CD4-positive, alpha-beta T cell (primary cell): ENCODE measurements around the gene YIF1A. TPM values are rescaled to one million over a fixed set of nuclear protein-coding genes. Genes with fewer than 3 reads are reported as not detected.

Experiments
- ATAC-seq: fragments of 200-7000 bp; cut with Tn5 transposase; one replicate; pipeline ENCODE4 v1.10.0; 2022; ENCODE audit warnings: mild to moderate bottlenecking; ENCODE audit not compliant: poor library complexity
- CTCF ChIA-PET: fragments of 350-600 bp; sonication (Branson Sonifier 250); formaldehyde crosslinking; loops from one replicate; lab custom pipeline; 2021; ENCODE audit warnings: antibody characterized with exemption, inconsistent platforms; lab: Charles Lee
- POLR2A ChIA-PET: fragments of 350-600 bp; sonication (Branson Sonifier 250); formaldehyde crosslinking; loops from one replicate; lab custom pipeline; 2021; ENCODE audit warnings: antibody characterized with exemption, inconsistent platforms; lab: Charles Lee
- DNase-seq, 14 experiments: peaks; one replicate each; pipeline ENCODE4 v3.0.0-alpha.2; 2013 to 2020; ENCODE audit warnings: mixed read lengths in 2 of 14
- H3K27ac ChIP-seq, 2 donors: one replicate each; pipeline versions ENCODE4 v1.5.1 to v1.7.0; 2013; ENCODE audit warnings: low read length in 2 of 2, low read depth in 1 of 2, mild to moderate bottlenecking in 1 of 2
- H3K27me3 ChIP-seq, 2 experiments: 1 replicate in 1 of 2; 2 replicates in 1 of 2; pipeline versions ENCODE4 v1.6.1 to v1.7.0; 2013; ENCODE audit warnings: low read length in 2 of 2, control low read depth in 1 of 2, mild to moderate bottlenecking in 1 of 2, moderate library complexity in 1 of 2; ENCODE audit not compliant: insufficient read depth in 2 of 2, control insufficient read depth in 1 of 2
- H3K36me3 ChIP-seq: one replicate; pipeline ENCODE4 v1.6.1; 2013; ENCODE audit warnings: low read length, control low read depth; ENCODE audit not compliant: insufficient read depth
- H3K4me1 ChIP-seq: one replicate; pipeline ENCODE4 v1.6.1; 2013; ENCODE audit warnings: low read length, control low read depth; ENCODE audit not compliant: insufficient read depth
- H3K4me3 ChIP-seq: one replicate; pipeline ENCODE4 v1.5.1; 2013; ENCODE audit warnings: mild to moderate bottlenecking, low read length, moderate library complexity
- H3K9me3 ChIP-seq, 2 experiments: 1 replicate in 1 of 2; 2 replicates in 1 of 2; pipeline versions ENCODE4 v1.6.1 to v1.7.0; 2013; ENCODE audit warnings: low read length in 2 of 2, mild to moderate bottlenecking in 2 of 2, control low read depth in 1 of 2, moderate library complexity in 1 of 2; ENCODE audit not compliant: control insufficient read depth in 1 of 2, insufficient read depth in 1 of 2
- H3K27ac Mint-ChIP-seq: one replicate; pipeline ENCODE4 v1.8.0; 2020; ENCODE audit warnings: mixed read lengths
- H3K27me3 Mint-ChIP-seq: one replicate; pipeline ENCODE4 v1.8.0; 2021; ENCODE audit warnings: mixed read lengths
- H3K36me3 Mint-ChIP-seq: one replicate; pipeline ENCODE4 v1.8.0; 2021; ENCODE audit warnings: low read depth, mixed read lengths
- H3K4me1 Mint-ChIP-seq: one replicate; pipeline ENCODE4 v1.8.0; 2021; ENCODE audit warnings: low read depth, mixed read lengths
- H3K4me3 Mint-ChIP-seq: one replicate; pipeline ENCODE4 v1.8.0; 2020; ENCODE audit warnings: mild to moderate bottlenecking, mixed read lengths
- H3K9me3 Mint-ChIP-seq: one replicate; pipeline ENCODE4 v1.8.0; 2020; ENCODE audit warnings: mixed read lengths
- CTCF ChIP-seq: fragments of 200-600 bp; IDR thresholded peaks from one replicate; pipeline ENCODE4 v1.8.0; 2022; ENCODE audit warnings: antibody characterized with exemption, mild to moderate bottlenecking
- intact Hi-C, 2 experiments: fragments of 100-400 bp; cut with DNase I in 1 of 2; cut with micrococcal nuclease in 1 of 2; formaldehyde crosslinking; loops; one replicate each; pipeline versions ENCODE4 v1.15.1 to v1.9.0; 2023 to 2025; cut with DNase I, micrococcal nuclease
- total RNA-seq, 174 experiments: library from RNA in 2 of 174; stranded (reverse) in 2 of 174; gene quantifications; one replicate each; pipeline ENCODE4 v1.2.3 and lab custom pipeline; 2021 to 2026

Gene YIF1A
- total RNA-seq, 2 experiments from 2014 or later: 17.4 to 21.1 TPM

GRCh38 chr11:66291706-66292542, 3.0 kb upstream of the YIF1A start, which contains the start of gene TMEM151A:
TSS of gene TMEM151A (plus strand) at chr11:66291894. CDS start at chr11:66292014, 120 bp downstream.
- Histone ChIP-seq H3K4me3 (peak within 1 kb of the TSS; percentile 14), H3K9me3 (peaks cover 0 to 9% of the 10 kb centered on the region in 2 experiments), H3K27ac (no peak within 1 kb of the TSS), H3K27me3 (peaks cover 18 to 23% of the 10 kb centered on the region in 2 experiments), H3K4me1 (peaks cover 46% of the 10 kb centered on the region), H3K36me3 (no peaks in the 10 kb centered on the region)
- Mint-ChIP-seq H3K9me3 (no peaks in the 10 kb centered on the region), H3K27me3 (peaks cover 24% of the 10 kb centered on the region), H3K36me3 (no peaks in the 10 kb centered on the region), H3K27ac (peak within 1 kb of the TSS; percentile 79), H3K4me3 (peak within 1 kb of the TSS; percentile 87), H3K4me1 (peaks cover 26% of the 10 kb centered on the region)
- intact Hi-C loops: no loop called here
- ATAC-seq: no peak
- CTCF ChIA-PET: interaction anchor here (1.1 to 2.1 kb wide), 3 partner anchors 9 to 69 kb away, joined by 3 to 6 read pairs (median 6); no protein-coding TSS in a partner anchor
- POLR2A ChIA-PET: interaction anchor here (0.6 to 1.3 kb wide), 3 partner anchors 9 to 139 kb away, joined by 3 to 4 read pairs (median 4); no protein-coding TSS in a partner anchor
- TF ChIP-seq CTCF: no peak
- DNase-seq: peak in 6 of 14 experiments; percentile 28 to 72 (median 46)

GRCh38 chr11:66291303-66291705, 2.4 kb upstream of the YIF1A start:
- no peak overlapping the region for H3K27ac ChIP-seq
- no peaks in the 10 kb centered on the region for H3K36me3 ChIP-seq
- H3K27me3 ChIP-seq: peaks cover 18 to 23% of the 10 kb centered on the region in 2 experiments
- Mint-ChIP-seq H3K27ac (no peak overlapping the region), H3K4me1 (peaks cover 32% of the 10 kb centered on the region), H3K27me3 (peaks cover 23% of the 10 kb centered on the region), H3K36me3 (no peaks in the 10 kb centered on the region), H3K4me3 (peak overlapping the region; percentile 87), H3K9me3 (no peaks in the 10 kb centered on the region)
- intact Hi-C loops: no loop called here
- CTCF ChIA-PET: interaction anchor here (1.1 to 2.1 kb wide), 3 partner anchors 9 to 68 kb away, joined by 3 to 6 read pairs (median 6); no protein-coding TSS in a partner anchor
- peaks cover 46% of the 10 kb centered on the region for H3K4me1 ChIP-seq
- TF ChIP-seq CTCF: no peak
- POLR2A ChIA-PET: interaction anchor here (0.6 to 1.3 kb wide), 3 partner anchors 9 to 140 kb away, joined by 3 to 4 read pairs (median 4); no protein-coding TSS in a partner anchor
- DNase-seq (no peak), ATAC-seq (no peak)
- no peak overlapping the region for H3K4me3 ChIP-seq
- peaks cover 0 to 9% of the 10 kb centered on the region in 2 experiments for H3K9me3 ChIP-seq

- Histone ChIP-seq H3K4me1 (peaks cover 46% of the 10 kb centered on the region), H3K4me3 (no peak overlapping the region), H3K27ac (no peak overlapping the region), H3K36me3 (no peaks in the 10 kb centered on the region), H3K9me3 (peaks cover 0 to 9% of the 10 kb centered on the region in 2 experiments), H3K27me3 (peaks cover 18 to 23% of the 10 kb centered on the region in 2 experiments)
- Mint-ChIP-seq H3K27me3 (peaks cover 19% of the 10 kb centered on the region), H3K4me3 (peak overlapping the region; percentile 87), H3K9me3 (no peaks in the 10 kb centered on the region), H3K4me1 (peaks cover 32% of the 10 kb centered on the region), H3K36me3 (no peaks in the 10 kb centered on the region), H3K27ac (peak overlapping the region; percentile 79)
- POLR2A ChIA-PET: interaction anchor here (2.1 to 2.2 kb wide), 2 partner anchors 22 to 55 kb away, joined by 16 to 31 read pairs; partner anchors contain the start of genes BRMS1 and RAB1B
- DNase-seq: peak in 1 of 14 experiments; percentile 39
- TF ChIP-seq CTCF: no peak
- intact Hi-C loops: no loop called here
- CTCF ChIA-PET: interaction anchor here (2.1 to 3.2 kb wide), 2 partner anchors 8 to 68 kb away, joined by 6 to 23 read pairs; no protein-coding TSS in a partner anchor
- ATAC-seq: no peak
Observed at GRCh38 chr11:66290330-66290621, 1.3 kb upstream of the YIF1A start.
